Activated CD8-positive, alpha-beta memory T cell treated with anti-CD3 and anti-CD28 coated beads, Interleukin-2, amount 10 ng/mL, durations not matched to agents 7 days and 5 days (primary cell): ENCODE results near the gene SMIM30. TPM values are rescaled to one million over a fixed set of nuclear protein-coding genes. Genes with fewer than 3 reads are reported as not detected.
"Not testable (repeated sequence)": the region's sequence is repeated elsewhere in the genome, so short reads cannot be mapped to it uniquely, and the experiment has no call there.

Experiments used
- ATAC-seq: fragments of 150-1000 bp; cut with Tn5 transposase; one replicate; pipeline ENCODE4 v1.10.0; 2021; ENCODE audit warnings: moderate library complexity
- CTCF ChIA-PET: fragments of 350-600 bp; sonication (Branson Sonifier 250); formaldehyde crosslinking; loops from one replicate; lab custom pipeline; 2021; ENCODE audit warnings: antibody characterized with exemption; lab: Charles Lee
- DNase-seq: peaks from one replicate; pipeline ENCODE4 v3.0.0-alpha.2; 2020
- H3K27ac Mint-ChIP-seq: one replicate; pipeline ENCODE4 v1.8.0; 2021; ENCODE audit warnings: mild to moderate bottlenecking, mixed read lengths
- H3K27me3 Mint-ChIP-seq: one replicate; pipeline ENCODE4 v1.8.0; 2021; ENCODE audit warnings: mixed read lengths
- H3K36me3 Mint-ChIP-seq: one replicate; pipeline ENCODE4 v1.8.0; 2021; ENCODE audit warnings: mild to moderate bottlenecking, mixed read lengths
- H3K4me1 Mint-ChIP-seq: one replicate; pipeline ENCODE4 v1.8.0; 2021; ENCODE audit warnings: mixed read lengths
- H3K4me3 Mint-ChIP-seq: one replicate; pipeline ENCODE4 v1.8.0; 2021; ENCODE audit warnings: mild to moderate bottlenecking, moderate library complexity, mixed read lengths
- H3K9me3 Mint-ChIP-seq: one replicate; pipeline ENCODE4 v1.8.0; 2022; ENCODE audit warnings: low read depth, mixed read lengths
- total RNA-seq, 2 experiments: library from RNA; stranded (reverse); gene quantifications; one replicate each; pipeline ENCODE4 v1.2.3, GENCODE V29; 2021

SMIM30 gene
- 10 to 100 TPM; 25.5 to 38.1 TPM for total RNA-seq

GRCh38 chr7:113118074-113118959 is at the start of gene SMIM30:
Gene SMIM30, minus strand, starts transcription at chr7:113118554. Its CDS starts 976 bp downstream, at chr7:113117578.
- Mint-ChIP-seq H3K4me3 (peak within 1 kb of the TSS; percentile 85), H3K36me3 (peaks cover 21% of the 10 kb centered on the region), H3K9me3 (no peaks in the 10 kb centered on the region), H3K4me1 (peaks cover 39% of the 10 kb centered on the region), H3K27ac (peak within 1 kb of the TSS; percentile 88), H3K27me3 (no peaks in the 10 kb centered on the region)
- CTCF ChIA-PET, result no interaction called here
- DNase-seq (peak; percentile 94), ATAC-seq (peak; percentile 100)

- H3K9me3 Mint-ChIP-seq, H3K36me3 Mint-ChIP-seq, ATAC-seq, CTCF ChIA-PET, H3K27me3 Mint-ChIP-seq, H3K27ac Mint-ChIP-seq, H3K4me1 Mint-ChIP-seq, DNase-seq, H3K4me3 Mint-ChIP-seq: not testable (repeated sequence)
Measured at GRCh38 chr7:113166176-113166575, 47.8 kb upstream of the SMIM30 start.

DNA sequence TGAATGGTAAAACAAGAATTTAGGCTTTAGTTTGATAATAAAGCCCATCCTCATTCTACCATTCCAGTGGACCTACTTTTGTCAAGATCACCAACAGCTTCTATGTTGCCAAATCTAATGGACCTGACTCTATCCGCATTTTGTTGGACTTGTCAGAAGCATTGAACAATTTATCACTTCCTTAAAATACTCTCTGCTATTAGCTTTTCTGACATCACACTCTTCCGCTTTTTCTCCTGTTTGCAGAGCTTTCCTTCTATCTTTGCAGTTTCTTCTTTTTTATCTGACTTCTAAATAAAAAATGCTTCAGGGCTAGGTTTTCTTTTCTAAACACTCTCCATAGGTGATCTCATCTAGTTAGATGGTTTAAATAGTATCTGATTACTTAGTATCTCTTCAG is 42.7 kb upstream of the SMIM30 start:
- Mint-ChIP-seq H3K9me3 (no peaks in the 10 kb centered on the region), H3K36me3 (no peaks in the 10 kb centered on the region), H3K4me3 (no peak overlapping the region), H3K4me1 (no peaks in the 10 kb centered on the region), H3K27me3 (peaks cover 13% of the 10 kb centered on the region), H3K27ac (no peak overlapping the region)
- CTCF ChIA-PET, result interaction anchor here (1.8 kb wide), 1 partner anchor 260 kb away, joined by 7 read pairs; no protein-coding TSS in a partner anchor
- ATAC-seq (no peak), DNase-seq (no peak)

- CTCF ChIA-PET, result interaction anchor here (0.6 to 1.8 kb wide), 8 partner anchors 12 to 262 kb away, joined by 3 to 7 read pairs (median 4); no protein-coding TSS in a partner anchor
- H3K9me3 Mint-ChIP-seq, result no peaks in the 10 kb centered on the region
- H3K27ac Mint-ChIP-seq, result no peak overlapping the region
- H3K4me1 Mint-ChIP-seq, result no peaks in the 10 kb centered on the region
- peaks cover 16% of the 10 kb centered on the region for H3K27me3 Mint-ChIP-seq
- no peak overlapping the region for H3K4me3 Mint-ChIP-seq
- ATAC-seq, result no peak
- DNase-seq, result no peak
- no peaks in the 10 kb centered on the region for H3K36me3 Mint-ChIP-seq
Measured at GRCh38 chr7:113159746-113160339, 41.5 kb upstream of the SMIM30 start.

DNA sequence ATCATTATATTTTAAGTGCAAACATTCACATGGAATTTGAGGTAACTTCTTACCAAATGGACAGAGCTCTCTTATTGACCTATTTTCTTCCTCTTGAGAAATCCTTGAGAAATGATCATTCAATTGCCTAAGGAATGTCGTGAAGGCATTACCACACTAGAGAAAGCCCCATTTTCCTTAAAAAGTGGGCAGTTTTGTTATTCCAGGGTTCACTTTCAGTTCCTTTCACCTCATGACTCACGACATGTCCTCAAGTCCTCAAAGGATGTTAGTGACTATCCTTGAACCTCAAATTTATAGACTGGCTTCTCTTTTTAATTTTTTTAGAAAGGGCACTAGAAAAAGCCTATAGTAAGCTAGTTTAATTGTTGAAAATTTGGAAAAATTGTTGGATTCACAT is 40.4 kb upstream of the SMIM30 start:
- H3K27me3 Mint-ChIP-seq, result peaks cover 19% of the 10 kb centered on the region
- DNase-seq, result no peak
- no peaks in the 10 kb centered on the region for H3K36me3 Mint-ChIP-seq
- CTCF ChIA-PET, result interaction anchor here (1.3 to 1.8 kb wide), 3 partner anchors 17 to 259 kb away, joined by 3 to 6 read pairs (median 5); no protein-coding TSS in a partner anchor
- H3K9me3 Mint-ChIP-seq, result no peaks in the 10 kb centered on the region
- no peak overlapping the region for H3K4me3 Mint-ChIP-seq
- H3K4me1 Mint-ChIP-seq, result no peaks in the 10 kb centered on the region
- no peak for ATAC-seq
- H3K27ac Mint-ChIP-seq, result no peak overlapping the region

GRCh38 chr7:113154117-113154516 is 35.8 kb upstream of the SMIM30 start:
- CTCF ChIA-PET, result no interaction called here
- Mint-ChIP-seq H3K27ac (no peak overlapping the region), H3K4me3 (no peak overlapping the region), H3K4me1 (no peaks in the 10 kb centered on the region), H3K36me3 (no peaks in the 10 kb centered on the region), H3K9me3 (no peaks in the 10 kb centered on the region), H3K27me3 (peaks cover 29% of the 10 kb centered on the region)
- no peak for ATAC-seq
- DNase-seq, result no peak

GRCh38 chr7:113144817-113145216 is 26.5 kb upstream of the SMIM30 start:
- Mint-ChIP-seq H3K9me3 (no peaks in the 10 kb centered on the region), H3K36me3 (no peaks in the 10 kb centered on the region), H3K27ac (no peak overlapping the region), H3K27me3 (peaks cover 26% of the 10 kb centered on the region), H3K4me3 (no peak overlapping the region), H3K4me1 (no peaks in the 10 kb centered on the region)
- DNase-seq, result no peak
- CTCF ChIA-PET, result no interaction called here
- ATAC-seq, result no peak

- Mint-ChIP-seq H3K36me3 (no peaks in the 10 kb centered on the region), H3K4me3 (no peak overlapping the region), H3K9me3 (no peaks in the 10 kb centered on the region), H3K27ac (no peak overlapping the region), H3K4me1 (no peaks in the 10 kb centered on the region), H3K27me3 (peaks cover 19% of the 10 kb centered on the region)
- CTCF ChIA-PET, result interaction anchor here (2.2 kb wide), 1 partner anchor 16 kb away, joined by 6 read pairs; no protein-coding TSS in a partner anchor
- no peak for ATAC-seq
- DNase-seq, result no peak
Measured at GRCh38 chr7:113143486-113144257, 25.3 kb upstream of the SMIM30 start.

DNA sequence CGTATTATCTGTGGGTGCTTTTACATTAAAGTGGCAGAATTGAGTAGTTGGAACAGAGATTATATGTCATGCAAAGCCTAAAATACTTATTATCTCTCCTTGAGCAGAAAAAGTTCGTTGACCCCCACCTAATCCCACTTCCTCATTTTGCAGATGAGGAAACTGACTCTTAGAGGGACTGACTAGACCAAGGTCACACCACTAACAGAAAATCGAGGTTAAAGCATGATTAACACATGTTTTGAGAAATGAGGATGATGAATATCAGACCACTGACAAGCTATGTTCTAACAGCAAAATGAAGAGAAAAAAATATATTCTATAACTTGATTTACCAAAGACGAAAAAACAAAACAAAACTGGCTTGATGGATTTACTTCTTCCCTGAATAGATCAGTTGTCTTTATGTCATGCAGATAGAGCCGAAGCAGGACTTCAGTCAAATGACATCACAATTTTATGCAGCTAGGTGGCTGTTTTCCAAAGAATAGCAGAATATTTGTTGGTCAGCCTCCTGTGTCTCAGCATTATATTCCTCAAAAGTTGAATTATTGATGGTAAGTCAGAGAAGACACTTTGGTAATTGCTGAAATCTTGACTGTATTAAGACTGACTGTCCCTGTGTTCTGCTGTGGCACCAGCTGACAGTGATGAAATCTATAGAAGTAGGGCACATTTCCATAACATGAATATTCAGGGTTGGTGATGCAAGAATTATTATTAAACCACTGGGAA is 24.2 kb upstream of the SMIM30 start:
- no peaks in the 10 kb centered on the region for H3K4me1 Mint-ChIP-seq
- no peak for ATAC-seq
- no peak overlapping the region for H3K4me3 Mint-ChIP-seq
- DNase-seq, result no peak
- H3K36me3 Mint-ChIP-seq, result no peaks in the 10 kb centered on the region
- CTCF ChIA-PET, result interaction anchor here (2.2 kb wide), 1 partner anchor 17 kb away, joined by 6 read pairs; no protein-coding TSS in a partner anchor
- no peak overlapping the region for H3K27ac Mint-ChIP-seq
- H3K9me3 Mint-ChIP-seq, result no peaks in the 10 kb centered on the region
- peaks cover 13% of the 10 kb centered on the region for H3K27me3 Mint-ChIP-seq

GRCh38 chr7:113141803-113142202 is 23.4 kb upstream of the SMIM30 start:
- no peaks in the 10 kb centered on the region for H3K36me3 Mint-ChIP-seq

GRCh38 chr7:113140956-113141355 is 22.6 kb upstream of the SMIM30 start:
- DNase-seq (no peak), ATAC-seq (no peak)
- CTCF ChIA-PET, result interaction anchor here (1.4 kb wide), 1 partner anchor 18 kb away, joined by 5 read pairs; no protein-coding TSS in a partner anchor
- Mint-ChIP-seq H3K4me3 (no peak overlapping the region), H3K4me1 (no peaks in the 10 kb centered on the region), H3K27ac (no peak overlapping the region), H3K27me3 (peaks cover 9% of the 10 kb centered on the region), H3K36me3 (no peaks in the 10 kb centered on the region), H3K9me3 (peaks cover 2% of the 10 kb centered on the region)

More at GRCh38 chr7:113141803-113142202, 23.4 kb upstream of the SMIM30 start:
- Mint-ChIP-seq H3K4me1 (no peaks in the 10 kb centered on the region), H3K9me3 (peaks cover 2% of the 10 kb centered on the region), H3K27ac (no peak overlapping the region), H3K27me3 (peaks cover 12% of the 10 kb centered on the region), H3K4me3 (no peak overlapping the region)
- CTCF ChIA-PET, result interaction anchor here (2.2 kb wide), 1 partner anchor 18 kb away, joined by 6 read pairs; no protein-coding TSS in a partner anchor
- DNase-seq (no peak), ATAC-seq (no peak)

DNA sequence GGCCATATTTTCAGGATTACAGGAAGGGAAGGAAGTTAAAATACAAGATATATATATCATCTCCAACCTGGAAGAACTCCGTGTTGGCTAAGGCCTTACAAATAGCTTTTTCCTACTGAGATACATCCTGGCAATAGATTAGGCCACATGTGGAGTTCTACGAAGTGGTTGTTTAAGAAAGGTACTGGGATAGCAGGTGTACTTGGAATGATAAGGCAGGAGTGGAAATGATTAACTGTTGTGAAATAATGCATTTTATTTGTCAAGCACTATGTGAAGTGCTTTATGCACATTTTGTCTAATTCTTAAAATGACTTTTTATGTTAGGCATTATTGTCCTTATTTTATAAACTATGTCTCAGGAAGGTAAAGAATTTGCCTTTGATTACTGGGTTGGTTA is 18.9 kb upstream of the SMIM30 start:
- no peak overlapping the region for H3K27ac Mint-ChIP-seq
- DNase-seq, result no peak
- H3K27me3 Mint-ChIP-seq, result peaks cover 2% of the 10 kb centered on the region
- ATAC-seq, result no peak
- CTCF ChIA-PET, result interaction anchor here (0.7 kb wide), 1 partner anchor 284 kb away, joined by 3 read pairs; no protein-coding TSS in a partner anchor
- H3K9me3 Mint-ChIP-seq, result peaks cover 2% of the 10 kb centered on the region
- no peak overlapping the region for H3K4me3 Mint-ChIP-seq
- no peaks in the 10 kb centered on the region for H3K36me3 Mint-ChIP-seq
- no peaks in the 10 kb centered on the region for H3K4me1 Mint-ChIP-seq
